Neuronal stem cell (in vitro differentiated cells): ENCODE data around the gene SPPL2C.

ENCODE experiments used
- DNase-seq: peaks from one replicate; pipeline ENCODE4 v3.0.0-alpha.2; 2013; ENCODE audit warnings: low spot score
- H2AFZ ChIP-seq: one replicate; pipeline ENCODE4 v1.6.1; 2013; ENCODE audit warnings: mild to moderate bottlenecking, low read length, inconsistent platforms
- H2AK5ac ChIP-seq: 2 replicates; pipeline ENCODE4 v1.6.1; 2013; ENCODE audit warnings: low read depth, mild to moderate bottlenecking, inconsistent platforms, low read length, moderate library complexity, mixed read lengths
- H2BK120ac ChIP-seq: 2 replicates; pipeline ENCODE4 v1.6.1; 2013; ENCODE audit warnings: low read depth, mild to moderate bottlenecking, inconsistent platforms, low read length, moderate library complexity, mixed read lengths
- H2BK12ac ChIP-seq: one replicate; pipeline ENCODE4 v1.6.1; 2013; ENCODE audit warnings: low read length, inconsistent platforms
- H2BK15ac ChIP-seq: 2 replicates; pipeline ENCODE4 v1.6.1; 2013; ENCODE audit warnings: mild to moderate bottlenecking, low read length, inconsistent platforms, mixed read lengths
- H2BK5ac ChIP-seq: one replicate; pipeline ENCODE4 v1.6.1; 2013; ENCODE audit warnings: inconsistent platforms, mild to moderate bottlenecking, low read length, moderate library complexity
- H3K14ac ChIP-seq: one replicate; pipeline ENCODE4 v1.6.1; 2013; ENCODE audit warnings: low read length, inconsistent platforms
- H3K18ac ChIP-seq: 2 replicates; pipeline ENCODE4 v1.6.1; 2013; ENCODE audit warnings: low read length, inconsistent platforms
- H3K23ac ChIP-seq: 2 replicates; pipeline ENCODE4 v1.6.1; 2013; ENCODE audit warnings: low read depth, mild to moderate bottlenecking, mixed read lengths, low read length, inconsistent platforms; ENCODE audit not compliant: poor library complexity
- H3K27ac ChIP-seq: replicated peaks from 3 replicates; pipeline ENCODE4 v1.5.1; 2013; ENCODE audit warnings: low read length, inconsistent platforms
- H3K27me3 ChIP-seq, 3 experiments: 2 replicates each; pipeline ENCODE4 v1.6.1; 2013; ENCODE audit warnings: low read length in 3 of 3, mild to moderate bottlenecking in 2 of 3, inconsistent platforms in 1 of 3, low read depth in 1 of 3, mixed read lengths in 1 of 3, moderate library complexity in 1 of 3; ENCODE audit not compliant: control insufficient read depth in 3 of 3, insufficient read depth in 3 of 3
- H3K36me3 ChIP-seq, 2 donors: replicated peaks in 1 of 2; 2 replicates each; pipeline ENCODE4 v1.6.1; 2013; ENCODE audit warnings: low read length in 2 of 2; ENCODE audit not compliant: control insufficient read depth in 2 of 2, insufficient read depth in 2 of 2
- H3K4ac ChIP-seq: 2 replicates; pipeline ENCODE4 v1.6.1; 2013; ENCODE audit warnings: inconsistent platforms, mild to moderate bottlenecking, low read length, moderate library complexity
- H3K4me1 ChIP-seq, 2 donors: 1 replicate in 1 of 2; 2 replicates in 1 of 2; pipeline ENCODE4 v1.6.1; 2013; ENCODE audit warnings: low read length in 2 of 2, low read depth in 1 of 2; ENCODE audit not compliant: control insufficient read depth in 2 of 2, insufficient read depth in 1 of 2
- H3K4me2 ChIP-seq: one replicate; pipeline ENCODE4 v1.6.1; 2013; ENCODE audit warnings: mild to moderate bottlenecking, low read length, inconsistent platforms; ENCODE audit not compliant: insufficient read depth, poor library complexity, severe bottlenecking
- H3K4me3 ChIP-seq, 2 donors: 2 replicates each; pipeline ENCODE4 v1.5.1; 2013; ENCODE audit warnings: low read length in 2 of 2, mild to moderate bottlenecking in 2 of 2, inconsistent platforms in 1 of 2, moderate library complexity in 1 of 2
- H3K79me1 ChIP-seq: one replicate; pipeline ENCODE4 v1.6.1; 2013; ENCODE audit warnings: low read depth, mild to moderate bottlenecking, inconsistent platforms, low read length, moderate library complexity
- H3K9ac ChIP-seq: one replicate; pipeline ENCODE4 v1.6.1; 2013; ENCODE audit warnings: mild to moderate bottlenecking, low read depth, low read length, inconsistent platforms; ENCODE audit not compliant: poor library complexity
- H3K9me3 ChIP-seq, 2 donors: replicated peaks in 1 of 2; 2 replicates each; pipeline versions ENCODE3 to v1.6.1; 2013; ENCODE audit warnings: low read length in 2 of 2, mild to moderate bottlenecking in 2 of 2, inconsistent platforms in 1 of 2, low read depth in 1 of 2, mixed read lengths in 1 of 2, moderate library complexity in 1 of 2; ENCODE audit not compliant: control insufficient read depth in 2 of 2, insufficient read depth in 1 of 2
- H4K8ac ChIP-seq: one replicate; pipeline ENCODE4 v1.6.1; 2013; ENCODE audit warnings: low read depth, mild to moderate bottlenecking, inconsistent platforms, low read length, moderate library complexity
- H4K91ac ChIP-seq: one replicate; pipeline ENCODE4 v1.6.1; 2013; ENCODE audit warnings: low read length, low read depth, mild to moderate bottlenecking, inconsistent platforms; ENCODE audit not compliant: poor library complexity
- WGBS, 2 donors: extraction: QIAGEN DNeasy Blood & Tissue Kit; methylation state at CpG; one replicate each; pipeline ENCODE4 v1.1.7; 2013; ENCODE audit warnings: missing lambda C conversion rate in 2 of 2, mixed read lengths in 1 of 2; ENCODE audit not compliant: insufficient read length in 2 of 2, insufficient replicate concordance in 1 of 2; ENCODE audit errors: extremely low coverage in 2 of 2; 5-methylcytosine and 5-hydroxymethylcytosine counted together

The SPPL2C gene

DNA sequence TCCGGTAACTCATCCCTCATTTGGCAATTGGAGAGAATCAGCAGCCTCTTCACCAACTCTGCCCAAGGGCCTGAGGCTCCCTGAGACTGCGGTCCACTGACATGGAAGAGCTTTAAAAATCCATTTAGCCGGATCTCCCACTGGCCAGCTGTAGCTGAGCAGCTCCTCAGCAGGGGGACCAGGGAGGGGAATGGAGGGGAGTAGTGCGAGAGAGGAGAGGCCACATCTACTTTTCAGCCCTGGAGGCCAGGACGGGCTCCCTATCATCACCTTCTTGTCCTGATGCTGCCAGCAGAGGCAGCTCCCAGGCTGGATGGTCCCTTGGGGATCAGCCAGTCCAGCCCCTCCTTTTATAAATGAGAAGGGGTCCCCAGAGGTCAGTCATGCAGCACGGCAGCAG is 25.0 kb upstream of the SPPL2C start:
- H4K91ac ChIP-seq: no peak overlapping the region
- no peaks in the 10 kb centered on the region for H3K79me1 ChIP-seq
- no peak overlapping the region for H3K4ac ChIP-seq
- H3K9me3 ChIP-seq: no peaks in the 10 kb centered on the region
- H2AFZ ChIP-seq: no peak overlapping the region
- H4K8ac ChIP-seq: no peak overlapping the region
- peak overlapping the region; percentile 89 for H3K14ac ChIP-seq
- no peak overlapping the region for H3K23ac ChIP-seq
- H3K4me1 ChIP-seq: peaks cover 0 to 1% of the 10 kb centered on the region in 2 donors
- H2BK120ac ChIP-seq: no peak overlapping the region
- no peak overlapping the region for H2BK5ac ChIP-seq
- H2BK12ac ChIP-seq: no peak overlapping the region
- no peak overlapping the region for H3K18ac ChIP-seq
- H3K4me3 ChIP-seq: no peak overlapping the region
- no CpG with 5 or more reads among the region's 6 CpGs for WGBS, 2 donors
- no peaks in the 10 kb centered on the region for H3K36me3 ChIP-seq
- H2AK5ac ChIP-seq: no peak overlapping the region
- no peak for DNase-seq
- no peak overlapping the region for H3K9ac ChIP-seq
- no peak overlapping the region for H3K4me2 ChIP-seq
- H3K27ac ChIP-seq: no peak overlapping the region
- no peak overlapping the region for H2BK15ac ChIP-seq
- H3K27me3 ChIP-seq: peaks cover 0 to 6% (median 0%) of the 10 kb centered on the region in 3 experiments

DNA sequence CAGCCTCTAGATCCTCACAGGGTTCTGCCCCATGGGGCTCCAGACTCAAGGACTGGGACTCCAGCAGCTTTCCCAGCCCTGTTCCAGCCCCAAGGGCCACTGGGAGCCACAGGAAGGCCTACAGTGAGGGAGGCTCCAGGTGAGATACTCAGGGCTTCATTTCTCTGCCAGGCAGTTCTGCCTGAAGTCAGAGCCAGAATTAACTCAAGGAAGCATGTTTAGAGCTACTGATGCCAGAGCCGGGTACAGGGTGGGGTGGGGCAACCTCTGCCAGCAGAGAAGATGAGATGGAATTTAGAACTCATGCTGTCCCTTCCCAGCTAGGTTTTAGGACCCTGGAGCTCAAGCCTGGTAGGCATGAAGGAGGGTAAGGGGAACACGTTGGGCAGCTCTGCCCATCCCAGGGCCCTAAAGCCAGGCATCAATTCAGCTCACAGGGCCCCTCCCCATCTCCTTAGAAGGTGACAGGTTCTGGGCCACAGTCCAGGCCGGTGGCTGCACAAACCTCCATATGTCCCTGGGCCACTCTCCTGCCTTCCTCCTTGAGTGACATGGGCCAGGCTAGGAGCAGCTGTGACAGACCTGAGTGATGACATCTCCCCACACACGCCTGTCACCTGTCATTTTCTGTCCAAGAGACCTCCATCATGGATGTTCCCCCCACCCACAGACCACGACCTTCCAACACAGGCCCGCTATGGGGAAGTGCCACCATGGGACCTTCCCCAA is 24.5 kb upstream of the SPPL2C start:
- H3K27ac ChIP-seq: no peak overlapping the region
- no peaks in the 10 kb centered on the region for H3K36me3 ChIP-seq
- peaks cover 0 to 6% (median 0%) of the 10 kb centered on the region in 3 experiments for H3K27me3 ChIP-seq
- H2BK12ac ChIP-seq: no peak overlapping the region
- no peak overlapping the region for H3K4ac ChIP-seq
- no peak overlapping the region for H3K4me2 ChIP-seq
- H3K9me3 ChIP-seq: no peaks in the 10 kb centered on the region
- H2BK15ac ChIP-seq: no peak overlapping the region
- no CpG with 5 or more reads among the region's 6 CpGs for WGBS, 2 donors
- no peaks in the 10 kb centered on the region for H3K79me1 ChIP-seq
- no peak overlapping the region for H4K91ac ChIP-seq
- H3K4me3 ChIP-seq: no peak overlapping the region
- H2BK120ac ChIP-seq: no peak overlapping the region
- no peak overlapping the region for H4K8ac ChIP-seq
- no peak overlapping the region for H2AK5ac ChIP-seq
- H3K14ac ChIP-seq: peak overlapping the region; percentile 89
- no peak overlapping the region for H3K23ac ChIP-seq
- H3K4me1 ChIP-seq: peaks cover 0 to 3% of the 10 kb centered on the region in 2 donors
- H3K18ac ChIP-seq: no peak overlapping the region
- no peak overlapping the region for H3K9ac ChIP-seq
- H2BK5ac ChIP-seq: no peak overlapping the region
- no peak overlapping the region for H2AFZ ChIP-seq
- no peak for DNase-seq

DNA sequence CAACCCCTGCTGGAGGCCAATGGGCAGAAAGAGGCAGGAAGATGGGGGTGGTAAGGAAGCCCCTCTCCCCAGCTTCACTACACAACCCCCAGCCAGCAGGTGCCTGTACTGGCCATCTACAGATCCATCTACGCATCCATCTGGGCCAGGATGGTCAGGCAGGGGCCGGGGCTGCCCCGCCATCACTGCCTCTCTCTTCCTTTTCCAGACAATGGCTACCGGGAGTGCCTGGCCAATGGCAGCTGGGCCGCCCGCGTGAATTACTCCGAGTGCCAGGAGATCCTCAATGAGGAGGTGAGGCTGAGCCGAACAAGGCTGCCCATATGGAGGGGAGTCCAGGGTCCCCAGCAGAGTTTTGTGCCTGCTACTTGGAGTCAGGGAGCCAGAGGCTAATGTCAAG is 23.5 kb upstream of the SPPL2C start:
- peak overlapping the region; percentile 27 for H3K18ac ChIP-seq
- H3K9me3 ChIP-seq: no peaks in the 10 kb centered on the region
- H2AFZ ChIP-seq: no peak overlapping the region
- H2BK15ac ChIP-seq: peak overlapping the region; percentile 58
- no peak overlapping the region for H3K4me2 ChIP-seq
- peaks cover 0 to 3% of the 10 kb centered on the region in 2 donors for H3K4me1 ChIP-seq
- no peak overlapping the region for H3K4ac ChIP-seq
- no peak overlapping the region for H4K91ac ChIP-seq
- no peak overlapping the region for H3K14ac ChIP-seq
- H2BK12ac ChIP-seq: no peak overlapping the region
- no peaks in the 10 kb centered on the region for H3K79me1 ChIP-seq
- no peak overlapping the region for H3K23ac ChIP-seq
- H3K27ac ChIP-seq: no peak overlapping the region
- no peak for DNase-seq
- no peak overlapping the region for H2AK5ac ChIP-seq
- H3K27me3 ChIP-seq: peaks cover 0 to 14% (median 0%) of the 10 kb centered on the region in 3 experiments
- H4K8ac ChIP-seq: no peak overlapping the region
- H2BK120ac ChIP-seq: no peak overlapping the region
- no peak overlapping the region for H2BK5ac ChIP-seq
- no peaks in the 10 kb centered on the region for H3K36me3 ChIP-seq
- WGBS, 2 donors: no CpG with 5 or more reads among the region's 9 CpGs
- H3K4me3 ChIP-seq: no peak overlapping the region
- H3K9ac ChIP-seq: no peak overlapping the region

DNA sequence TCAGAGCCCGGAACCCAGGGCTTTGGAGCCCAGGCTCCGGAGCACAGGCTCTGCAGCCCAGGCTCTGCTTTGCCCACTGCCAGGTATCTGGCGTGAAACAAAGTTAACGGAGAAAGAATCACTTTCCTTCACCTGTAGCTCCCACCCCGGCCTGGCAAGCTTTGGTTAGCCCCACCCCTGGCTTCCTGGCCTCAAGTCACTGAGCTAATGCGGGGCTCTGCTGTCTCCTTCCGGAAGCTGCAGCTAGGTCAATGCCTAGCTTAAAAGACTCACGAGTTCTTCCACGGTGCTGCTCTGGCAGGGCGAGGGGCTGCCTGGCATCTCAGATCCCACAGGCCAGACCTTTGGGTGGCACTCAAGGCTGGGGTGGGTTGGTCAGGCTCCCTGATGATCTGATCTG is 21.1 kb upstream of the SPPL2C start:
- H4K91ac ChIP-seq: no peak overlapping the region
- no peak overlapping the region for H3K9ac ChIP-seq
- H3K23ac ChIP-seq: no peak overlapping the region
- no peaks in the 10 kb centered on the region for H3K79me1 ChIP-seq
- H3K14ac ChIP-seq: no peak overlapping the region
- H3K4me2 ChIP-seq: no peak overlapping the region
- no peak overlapping the region for H2AFZ ChIP-seq
- peak overlapping the region; percentile 1 for H3K18ac ChIP-seq
- H2AK5ac ChIP-seq: no peak overlapping the region
- H2BK5ac ChIP-seq: no peak overlapping the region
- H4K8ac ChIP-seq: no peak overlapping the region
- DNase-seq: no peak
- no peaks in the 10 kb centered on the region for H3K9me3 ChIP-seq
- no peak overlapping the region for H3K27ac ChIP-seq
- H2BK120ac ChIP-seq: no peak overlapping the region
- H3K4me1 ChIP-seq: peaks cover 0 to 2% of the 10 kb centered on the region in 2 donors
- H2BK15ac ChIP-seq: no peak overlapping the region
- no peak overlapping the region for H3K4ac ChIP-seq
- no peak overlapping the region for H2BK12ac ChIP-seq
- H3K36me3 ChIP-seq: no peaks in the 10 kb centered on the region
- H3K27me3 ChIP-seq: peaks cover 0 to 24% (median 0%) of the 10 kb centered on the region in 3 experiments
- no CpG with 5 or more reads among the region's 10 CpGs for WGBS, 2 donors
- H3K4me3 ChIP-seq: no peak overlapping the region
